HG02840 (cell line): ENCODE data around the gene RNASE8.
"Not testable (repeated sequence)": the region's sequence is repeated elsewhere in the genome, so short reads cannot be mapped to it uniquely, and the experiment has no call there.

Experiments used
- ATAC-seq: cut with Tn5 transposase; IDR thresholded peaks from one replicate; pipeline ENCODE4 v1.9.1; 2021; ENCODE audit warnings: mild to moderate bottlenecking, moderate library complexity, moderate number of reproducible peaks; ENCODE audit not compliant: unreplicated experiment, low FRiP score

Gene RNASE8

DNA sequence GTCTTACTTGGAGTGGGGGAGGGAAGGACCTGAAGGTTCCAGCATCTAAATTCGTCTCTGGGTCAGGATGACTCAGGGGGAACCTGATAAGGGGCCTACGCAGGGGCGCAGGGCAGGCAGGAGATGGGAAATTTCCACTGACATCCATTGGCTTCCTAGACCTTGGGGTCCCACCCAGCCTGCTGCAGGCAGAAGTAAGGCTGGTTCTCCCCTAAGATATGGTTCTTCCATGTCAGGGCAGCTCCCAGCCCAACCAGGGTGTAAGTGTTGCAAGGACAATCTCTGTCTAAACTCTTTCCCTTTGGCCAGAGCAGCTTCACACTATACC is 30.7 kb upstream of the RNASE8 start:
- no peak for ATAC-seq

DNA sequence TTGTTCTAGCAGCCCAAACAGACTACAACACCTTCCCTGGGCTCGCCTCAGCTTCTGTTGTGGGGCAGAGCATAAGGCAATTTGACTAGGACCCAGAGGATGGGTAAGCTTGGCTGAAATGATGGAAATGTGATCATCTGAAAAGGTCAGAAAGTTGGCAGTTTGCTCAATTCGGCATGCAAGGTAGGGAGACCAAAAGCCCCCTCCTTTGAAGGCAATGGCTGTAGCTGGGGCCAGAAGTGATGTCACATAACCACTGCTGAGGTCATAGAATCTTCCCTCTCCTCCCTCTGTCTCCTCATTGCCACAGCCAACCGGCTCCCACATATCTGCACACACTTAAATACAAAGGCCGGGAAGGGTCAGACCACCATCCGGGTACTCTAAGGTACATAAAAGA is 27.7 kb upstream of the RNASE8 start, which contains the start of gene TPPP2:
Gene TPPP2 (plus strand): TSS at position 301 of the 400 bp plus-strand sequence. CDS start 365 bp downstream, outside the sequence.
- ATAC-seq: no peak

DNA sequence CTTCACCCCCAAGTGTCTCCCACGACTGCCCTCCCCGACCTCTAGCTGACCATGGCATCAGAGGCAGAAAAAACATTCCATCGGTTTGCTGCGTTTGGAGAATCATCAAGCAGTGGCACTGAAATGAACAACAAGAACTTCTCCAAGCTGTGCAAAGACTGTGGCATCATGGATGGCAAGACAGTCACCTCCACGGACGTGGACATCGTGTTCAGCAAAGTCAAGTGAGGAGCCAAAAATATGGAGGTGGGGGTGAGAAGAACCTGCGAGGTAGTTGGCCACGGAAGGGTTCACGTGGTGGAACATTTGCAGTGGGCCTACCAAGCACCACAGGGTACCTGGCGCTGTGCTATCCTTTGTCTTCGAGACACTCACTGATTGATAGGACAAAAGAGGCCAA is 27.1 kb upstream of the RNASE8 start:
- ATAC-seq: no peak

DNA sequence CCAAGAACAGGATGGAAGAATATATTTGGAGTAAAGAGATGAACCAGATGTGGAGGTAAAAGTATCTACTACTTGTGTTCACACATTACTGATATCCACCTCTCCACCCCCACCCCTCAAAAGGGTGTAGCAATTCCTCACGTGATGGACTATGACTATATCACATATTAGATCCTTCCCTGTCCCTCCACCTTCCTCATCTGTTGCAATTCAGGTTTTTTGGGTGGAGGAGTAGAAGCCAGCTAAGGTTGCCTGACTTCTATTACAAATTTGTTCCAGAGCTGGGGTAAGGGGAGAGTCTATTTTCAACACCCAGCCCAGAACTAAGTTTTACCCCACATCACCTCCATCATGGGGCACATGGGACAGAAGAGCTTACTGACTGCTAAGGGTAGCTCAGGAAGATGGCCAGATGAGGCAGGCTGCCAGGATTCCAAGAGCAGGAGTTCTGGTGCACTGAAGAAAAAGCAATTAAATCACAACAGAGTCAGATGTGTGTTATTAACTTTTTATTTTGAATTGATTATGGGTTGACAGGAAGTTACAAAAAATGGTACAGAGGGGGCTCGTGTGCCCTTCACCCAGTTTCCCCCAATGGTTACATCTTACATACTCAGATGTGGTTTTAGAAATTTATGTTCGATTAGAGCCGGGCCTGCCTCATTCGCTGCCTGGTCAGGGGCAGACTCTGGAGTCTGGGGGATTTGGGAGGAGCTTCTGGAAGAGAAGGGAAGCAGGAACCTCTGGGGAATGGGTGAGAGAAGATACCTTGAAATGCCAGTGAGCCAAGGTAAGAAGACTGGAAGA is 25.1 kb upstream of the RNASE8 start:
- no peak for ATAC-seq

DNA sequence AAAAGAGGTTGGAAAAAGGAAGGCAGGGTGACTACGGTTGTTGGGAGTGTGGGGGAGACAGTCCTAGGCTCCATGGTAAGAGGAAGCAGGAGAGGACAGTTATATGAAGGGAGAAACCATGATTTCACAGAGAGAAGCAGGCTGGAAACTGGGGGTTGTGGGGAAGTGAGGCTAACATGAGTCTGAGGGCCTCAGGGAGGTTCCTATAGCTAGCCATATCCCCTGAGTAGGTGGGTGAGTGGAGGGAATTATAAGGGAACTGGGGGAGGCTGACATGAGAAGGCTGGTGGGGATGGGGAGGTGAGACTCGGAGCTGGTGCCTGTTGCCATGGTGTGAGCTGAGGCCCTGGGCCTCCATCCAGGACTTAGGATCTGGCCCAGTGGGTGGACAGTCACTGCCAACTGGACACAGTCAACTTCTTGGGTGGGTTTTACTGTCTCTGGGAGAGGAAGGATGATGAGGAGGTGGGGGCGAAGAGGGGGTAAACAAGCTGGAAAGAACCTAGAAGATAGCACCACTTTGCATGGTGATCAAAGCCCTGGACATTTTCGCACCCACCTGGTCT is 24.4 kb upstream of the RNASE8 start:
- ATAC-seq: no peak

DNA sequence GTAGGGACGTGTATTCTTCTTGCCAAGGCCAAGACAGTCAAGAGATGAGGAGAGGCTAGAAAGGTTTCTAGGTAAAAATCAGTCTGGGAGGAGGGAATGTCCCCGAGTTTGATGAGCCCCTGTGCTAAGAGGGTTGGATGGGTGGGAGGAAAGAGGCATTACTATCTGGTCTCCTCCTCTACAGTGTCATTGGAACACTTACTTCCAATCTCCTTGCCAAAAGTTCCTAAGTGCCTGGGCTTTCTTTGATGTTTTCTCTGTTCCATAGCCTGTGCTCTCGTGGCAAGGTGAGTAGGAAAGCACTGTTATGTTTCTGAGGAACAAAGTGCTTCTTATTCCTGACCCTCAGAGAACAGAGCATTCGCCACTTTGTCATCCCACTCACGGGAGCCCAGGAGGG is 22.9 kb upstream of the RNASE8 start, which contains the start of gene RNASE13:
Gene RNASE13 (minus strand): TSS at position 101 of the 400 bp plus-strand sequence. CDS start 519 bp downstream, outside the sequence.
- ATAC-seq: no peak

DNA sequence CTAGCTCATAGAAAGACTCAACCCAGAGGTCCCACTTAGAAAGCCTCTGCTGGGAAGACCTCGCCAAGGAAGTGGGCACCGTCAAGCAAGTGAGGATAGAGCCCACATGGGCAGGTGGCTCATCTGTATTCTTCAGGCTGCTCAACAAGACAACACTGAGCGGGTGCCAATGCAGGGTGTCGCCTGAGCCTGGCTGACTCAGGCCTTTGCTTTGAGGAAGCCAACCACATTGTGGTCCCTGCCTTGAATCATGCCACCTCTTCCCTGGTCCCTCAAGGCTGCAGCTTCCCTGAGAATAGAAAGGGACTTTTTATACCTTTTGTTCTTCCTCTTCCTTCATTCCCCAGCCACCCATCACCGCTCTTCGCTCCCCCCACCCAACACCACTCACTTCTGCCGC is 20.9 kb upstream of the RNASE8 start:
- ATAC-seq: no peak

DNA sequence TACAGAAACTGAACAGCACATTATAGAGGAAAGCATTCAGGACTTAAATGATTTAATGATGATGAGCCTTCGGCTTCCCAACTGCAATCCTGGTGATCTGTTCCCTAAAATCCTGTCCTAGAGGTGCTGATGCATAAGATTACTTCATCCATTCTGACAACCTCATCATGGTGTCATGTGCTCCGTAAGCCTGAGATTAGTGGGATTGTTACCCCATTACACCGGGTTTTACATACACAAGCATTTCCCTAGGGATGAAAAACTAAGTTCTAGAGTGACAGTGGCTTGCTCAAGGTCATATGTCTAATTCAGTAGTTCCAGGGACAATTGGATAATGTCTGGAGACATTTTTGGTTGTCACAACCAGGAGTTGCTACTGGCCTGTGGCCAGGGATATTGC is 20.5 kb upstream of the RNASE8 start:
- no peak for ATAC-seq

DNA sequence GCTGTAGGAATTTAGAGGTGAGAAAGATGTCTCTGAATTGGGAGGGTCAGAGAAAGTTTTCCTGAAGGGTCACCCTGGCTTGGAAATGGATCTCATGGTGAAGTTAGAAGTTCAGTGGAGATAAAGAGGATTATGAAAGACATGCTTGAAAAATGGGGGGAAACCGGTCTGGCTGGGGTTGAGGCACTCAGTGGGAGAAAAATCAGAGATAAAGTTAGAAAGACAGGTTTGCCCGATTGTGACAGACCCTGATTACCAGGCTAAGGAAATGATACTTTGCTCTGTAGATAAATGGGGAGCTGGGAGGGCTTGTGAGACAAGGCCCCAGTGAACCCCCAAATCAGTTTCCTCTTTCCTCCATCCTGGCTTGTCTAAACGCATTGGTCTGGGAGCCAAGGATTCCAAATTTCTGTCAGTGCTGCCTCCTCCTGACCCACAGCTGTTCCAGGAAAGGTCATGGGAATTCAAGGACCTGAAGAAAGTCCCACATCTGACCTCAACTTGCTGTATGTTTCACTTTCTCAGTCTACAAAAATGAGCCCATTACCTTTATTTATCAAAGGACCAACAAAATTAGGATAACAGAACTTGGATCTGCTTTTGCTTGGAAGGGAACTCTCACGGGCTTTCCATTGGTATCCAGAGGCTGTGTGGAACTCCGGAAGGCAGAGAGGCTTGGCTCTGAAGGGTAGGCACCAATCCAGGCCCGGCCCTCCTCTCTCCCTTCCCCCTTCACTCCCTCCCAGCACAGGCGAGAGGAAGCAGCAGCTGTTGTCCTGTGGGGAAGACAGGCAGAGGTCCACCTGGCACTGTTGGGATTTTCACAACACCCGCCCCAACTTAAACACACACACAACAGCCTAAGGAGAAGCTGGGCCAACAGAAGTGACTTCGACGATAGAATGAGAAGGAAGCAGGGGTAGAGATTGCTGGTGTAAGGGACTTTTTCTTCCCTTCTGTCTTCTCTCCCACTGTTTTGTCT is 18.9 kb upstream of the RNASE8 start:
- ATAC-seq: no peak

DNA sequence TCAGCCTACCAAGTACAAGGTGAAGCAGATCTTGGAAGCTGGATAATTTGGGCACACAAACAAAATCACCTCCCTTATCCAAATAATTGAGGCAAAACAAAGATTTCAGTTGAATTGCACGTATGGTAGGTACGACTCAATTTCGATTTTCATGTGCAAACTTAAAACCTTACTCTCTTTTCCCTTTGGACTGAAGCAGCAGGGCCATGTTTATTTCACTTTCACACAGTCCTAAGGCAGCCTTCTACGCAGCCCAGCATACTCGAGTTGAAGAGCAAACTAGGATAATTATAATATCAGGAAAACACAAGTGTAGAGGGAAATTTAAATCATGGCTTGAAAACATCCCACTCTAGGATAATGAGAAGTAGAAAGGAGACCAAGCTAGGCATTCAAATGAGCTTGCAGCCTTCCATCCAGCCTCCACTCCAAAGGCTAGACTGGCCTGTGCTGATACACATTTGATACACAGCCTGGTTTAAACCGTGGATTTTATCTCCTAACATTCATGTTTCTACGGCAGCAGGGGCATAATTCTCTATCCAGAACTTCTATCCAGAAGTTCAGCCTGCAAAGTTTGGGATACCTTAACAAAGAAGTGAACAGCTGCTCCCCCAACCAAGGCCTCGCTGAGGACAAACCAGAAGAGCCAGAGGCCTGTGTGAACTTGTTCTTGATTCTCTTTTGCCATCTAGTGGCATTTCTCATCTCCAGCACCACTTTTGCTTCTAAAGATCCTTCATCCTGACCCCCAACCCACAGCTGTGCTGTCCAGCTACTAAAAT is 17.8 kb upstream of the RNASE8 start:
- no peak for ATAC-seq

DNA sequence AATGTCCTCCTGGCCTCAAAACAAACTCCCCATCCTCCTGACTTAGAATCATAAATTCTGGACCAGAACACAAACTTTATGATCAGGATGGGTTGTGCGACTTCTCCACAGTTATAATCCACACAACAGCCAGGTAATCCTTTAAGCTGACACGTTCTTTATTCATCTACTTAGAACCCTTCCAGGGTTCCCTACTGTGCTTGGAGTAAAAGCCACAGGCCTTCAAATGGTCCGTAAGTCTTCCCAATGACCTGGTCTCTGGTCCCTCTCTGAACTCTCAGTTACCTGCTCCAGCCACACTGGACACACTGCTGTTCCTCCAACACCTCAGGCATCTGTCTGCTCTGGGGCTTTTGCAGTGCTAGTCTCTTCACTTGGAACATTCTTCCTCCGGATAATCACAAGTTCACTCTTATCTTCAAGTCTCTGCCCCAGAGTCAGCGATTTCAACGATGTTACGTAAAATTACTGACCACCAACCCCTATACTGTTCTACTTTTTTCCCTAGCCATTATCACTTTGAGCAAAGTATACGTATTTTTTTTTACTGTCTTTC is 17.2 kb upstream of the RNASE8 start:
- ATAC-seq: no peak

DNA sequence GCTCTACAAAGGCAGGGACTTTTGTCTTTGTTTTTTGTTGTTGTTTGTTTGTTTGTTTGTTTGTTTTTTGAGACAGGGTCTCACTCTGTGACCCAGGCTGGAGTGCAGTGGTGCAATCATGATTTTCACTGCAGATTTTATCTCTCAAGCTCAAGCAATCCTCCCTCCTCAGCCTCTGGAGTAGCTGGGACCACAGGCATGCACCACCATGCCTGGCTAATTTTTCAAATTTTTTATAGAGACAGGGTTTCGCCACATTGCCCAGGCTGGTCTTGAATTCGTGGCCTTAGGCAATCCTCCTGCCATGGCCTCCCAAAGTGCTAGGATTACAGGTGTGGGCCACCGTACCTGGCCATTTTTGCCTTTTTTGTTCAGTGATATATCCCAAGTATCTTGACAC is 16.7 kb upstream of the RNASE8 start:
- ATAC-seq: not testable (repeated sequence)

DNA sequence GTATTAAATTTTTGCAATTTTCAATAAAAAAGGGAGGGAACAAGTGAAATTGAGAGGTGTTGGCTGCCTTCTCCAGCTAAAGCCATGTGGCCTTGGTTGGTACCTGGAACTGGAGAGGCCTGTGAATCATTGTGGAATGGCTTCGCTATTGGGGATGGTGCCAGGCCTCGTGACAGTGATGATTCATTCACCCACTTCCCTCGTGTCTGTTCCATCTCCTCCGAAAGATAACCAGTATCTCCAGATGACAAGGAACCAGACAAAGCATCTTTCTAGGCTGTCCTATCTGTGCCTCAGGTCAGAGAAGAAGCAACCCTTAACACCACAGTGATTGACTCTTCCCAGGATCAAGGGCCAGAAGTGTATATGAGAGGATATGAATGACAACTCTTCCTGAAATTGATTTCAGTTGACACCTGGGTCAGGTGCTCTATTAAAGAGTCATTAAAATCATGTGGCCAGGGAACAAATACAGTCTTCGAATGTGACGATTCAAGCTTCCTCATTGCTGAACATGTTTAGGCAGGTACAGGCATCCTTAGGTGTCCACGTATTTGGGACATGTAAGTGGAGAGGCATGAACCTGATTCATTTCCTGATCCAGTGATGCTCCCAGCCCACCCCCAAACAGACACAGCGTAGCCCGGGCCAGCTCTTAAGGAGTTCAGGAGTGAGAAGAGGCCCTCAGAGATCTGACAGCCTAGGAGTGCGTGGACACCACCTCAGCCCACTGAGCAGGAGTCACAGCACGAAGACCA is 15.8 kb upstream of the RNASE8 start, which contains the start of gene RNASE7:
Gene RNASE7 (plus strand): TSS at position 687 of the 758 bp plus-strand sequence. CDS start 631 bp downstream, outside the sequence.
- ATAC-seq: no peak

DNA sequence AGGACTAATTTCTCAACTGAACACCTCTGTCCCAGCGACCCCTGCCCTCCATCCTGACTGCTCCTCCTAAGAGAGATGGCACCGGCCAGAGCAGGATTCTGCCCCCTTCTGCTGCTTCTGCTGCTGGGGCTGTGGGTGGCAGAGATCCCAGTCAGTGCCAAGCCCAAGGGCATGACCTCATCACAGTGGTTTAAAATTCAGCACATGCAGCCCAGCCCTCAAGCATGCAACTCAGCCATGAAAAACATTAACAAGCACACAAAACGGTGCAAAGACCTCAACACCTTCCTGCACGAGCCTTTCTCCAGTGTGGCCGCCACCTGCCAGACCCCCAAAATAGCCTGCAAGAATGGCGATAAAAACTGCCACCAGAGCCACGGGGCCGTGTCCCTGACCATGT is 14.7 kb upstream of the RNASE8 start:
- no peak for ATAC-seq

DNA sequence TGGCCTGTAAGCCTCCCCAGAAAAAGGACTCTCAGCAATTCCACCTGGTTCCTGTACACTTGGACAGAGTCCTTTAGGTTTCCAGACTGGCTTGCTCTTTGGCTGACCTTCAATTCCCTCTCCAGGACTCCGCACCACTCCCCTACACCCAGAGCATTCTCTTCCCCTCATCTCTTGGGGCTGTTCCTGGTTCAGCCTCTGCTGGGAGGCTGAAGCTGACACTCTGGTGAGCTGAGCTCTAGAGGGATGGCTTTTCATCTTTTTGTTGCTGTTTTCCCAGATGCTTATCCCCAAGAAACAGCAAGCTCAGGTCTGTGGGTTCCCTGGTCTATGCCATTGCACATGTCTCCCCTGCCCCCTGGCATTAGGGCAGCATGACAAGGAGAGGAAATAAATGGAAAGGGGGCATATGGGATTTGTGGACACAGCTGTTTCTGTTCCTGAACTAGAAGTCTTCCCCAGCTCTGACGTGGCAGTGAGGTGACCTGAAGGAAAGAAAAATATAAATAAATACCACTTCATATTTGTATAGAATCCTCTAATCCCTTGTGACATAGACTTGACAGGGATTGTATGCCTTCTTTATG is 14.1 kb upstream of the RNASE8 start:
- ATAC-seq: no peak

DNA sequence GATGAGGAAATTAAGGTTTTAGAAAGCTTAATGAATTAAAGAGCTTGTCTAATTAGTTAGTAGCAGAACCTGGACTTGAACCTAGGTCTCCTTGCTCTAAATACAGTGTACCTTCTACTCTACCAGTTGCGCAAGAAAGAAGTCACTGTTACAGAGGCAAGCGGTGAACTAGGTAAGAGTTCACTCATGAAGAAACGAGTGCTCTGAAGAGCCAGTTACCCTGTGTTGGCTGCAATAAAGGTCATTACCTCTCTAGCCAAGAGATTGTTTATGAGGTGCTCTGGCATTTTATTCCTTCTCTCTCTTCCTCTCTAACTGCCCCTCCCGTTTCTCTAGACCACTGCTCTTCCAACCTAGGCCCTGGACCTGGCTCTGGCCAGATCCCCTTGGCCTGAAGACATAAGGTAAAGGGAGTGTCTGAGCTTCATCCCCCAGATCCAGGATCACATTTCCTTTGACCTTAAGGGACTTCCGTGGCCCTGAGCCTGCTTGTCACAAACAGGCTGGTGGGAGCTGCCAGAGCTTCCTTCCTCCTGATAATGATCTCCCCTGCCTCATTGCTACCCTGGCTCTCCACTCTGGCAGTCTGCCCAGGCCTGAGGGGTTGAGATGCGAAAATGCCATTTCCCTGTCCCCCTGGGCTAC is 13.5 kb upstream of the RNASE8 start:
- no peak for ATAC-seq

DNA sequence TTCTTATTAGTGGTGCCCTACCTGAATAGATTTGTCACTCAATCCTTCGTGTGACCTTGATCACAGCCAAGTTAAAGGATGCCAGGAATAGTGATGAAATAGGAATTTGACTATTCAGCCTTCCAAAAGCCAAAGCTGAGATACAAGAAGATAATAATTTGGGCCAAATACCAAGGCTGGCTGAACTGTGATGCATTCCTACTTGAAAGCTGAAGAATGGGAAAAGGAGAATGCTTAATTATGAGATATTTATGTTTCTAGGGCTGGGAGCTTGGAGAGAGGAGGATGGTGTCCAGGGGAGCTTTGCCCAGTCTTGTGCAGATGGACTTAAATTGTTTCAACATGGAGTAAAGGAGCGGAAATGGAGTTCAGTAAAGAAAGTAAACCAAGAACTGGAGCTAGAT is 10.2 kb upstream of the RNASE8 start:
- ATAC-seq: no peak

DNA sequence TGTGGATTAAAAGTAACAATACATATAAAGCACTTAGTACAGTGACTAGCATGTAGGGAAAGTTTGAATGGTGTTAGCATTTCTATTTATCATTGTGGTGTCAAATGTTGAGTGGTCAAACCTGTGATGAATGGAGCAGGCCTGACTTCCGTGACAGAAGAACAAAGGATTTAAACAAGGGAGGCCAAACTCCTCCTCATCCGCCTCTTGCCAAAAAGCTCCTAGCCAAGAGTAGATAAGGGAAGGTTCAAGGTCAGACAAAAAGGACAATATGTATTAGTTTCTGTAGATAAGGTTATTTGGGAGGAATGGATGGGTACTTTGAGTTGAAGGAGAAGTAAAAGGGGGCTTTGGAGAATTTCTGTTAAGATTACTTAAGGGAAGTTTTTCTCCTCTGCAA is 9.0 kb upstream of the RNASE8 start:
- ATAC-seq: no peak
